DMS 273 treated with DMSO at 0.1 percent for 48 hours (cell line): ENCODE data around the gene PPP1R14D.

Source experiments
- DNase-seq: peaks from one replicate; lab custom pipeline; 2025; lab: John Stamatoyannopoulos, UW

Gene PPP1R14D

DNA sequence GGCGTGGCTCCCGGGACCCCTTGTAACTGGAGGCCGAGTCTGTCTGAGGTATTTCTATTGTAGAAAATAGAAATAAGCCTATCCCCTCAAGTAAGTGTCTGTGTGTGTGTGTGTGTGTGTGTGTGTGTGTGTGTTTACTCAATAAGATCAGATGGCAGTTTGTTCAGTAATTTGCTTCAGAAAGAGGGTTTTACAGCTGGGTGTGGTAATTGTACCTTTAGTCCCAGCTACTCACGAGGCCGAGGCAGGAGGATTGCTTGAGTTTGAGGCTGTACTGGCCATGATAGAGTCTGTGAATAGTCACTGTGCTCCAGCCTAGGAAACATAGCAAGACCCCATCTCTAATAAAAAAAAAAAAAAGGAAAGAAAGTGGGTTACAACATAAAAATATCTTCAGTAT, 24.0 kb upstream of the PPP1R14D start:
- DNase-seq, result no peak

DNA sequence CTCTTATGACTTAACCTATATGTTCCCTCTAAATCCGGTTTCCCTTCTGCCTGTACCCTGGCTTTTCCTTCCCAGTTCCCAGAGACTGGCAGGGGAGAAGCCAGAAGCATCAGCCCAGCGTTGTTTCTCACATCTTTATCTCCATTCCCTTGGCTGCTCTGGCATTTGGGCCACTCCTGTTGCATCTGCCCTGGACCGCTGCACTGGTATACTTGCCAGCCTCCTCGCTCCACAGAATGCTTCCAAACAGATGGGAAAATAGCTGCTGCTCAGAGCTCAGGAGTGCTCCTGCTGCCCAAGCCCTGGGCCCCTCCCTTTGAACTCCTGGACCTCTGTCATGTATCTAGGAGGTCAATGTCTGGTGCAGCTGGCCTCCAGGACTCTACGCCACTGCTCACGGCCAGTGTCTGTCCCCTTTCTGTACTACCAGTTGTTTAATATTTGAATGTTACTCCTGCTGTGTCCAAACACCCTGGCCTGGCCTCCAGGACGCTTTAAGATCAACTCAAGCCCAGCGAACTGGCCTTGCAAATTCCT, 22.1 kb upstream of the PPP1R14D start:
- DNase-seq, result no peak

DNA sequence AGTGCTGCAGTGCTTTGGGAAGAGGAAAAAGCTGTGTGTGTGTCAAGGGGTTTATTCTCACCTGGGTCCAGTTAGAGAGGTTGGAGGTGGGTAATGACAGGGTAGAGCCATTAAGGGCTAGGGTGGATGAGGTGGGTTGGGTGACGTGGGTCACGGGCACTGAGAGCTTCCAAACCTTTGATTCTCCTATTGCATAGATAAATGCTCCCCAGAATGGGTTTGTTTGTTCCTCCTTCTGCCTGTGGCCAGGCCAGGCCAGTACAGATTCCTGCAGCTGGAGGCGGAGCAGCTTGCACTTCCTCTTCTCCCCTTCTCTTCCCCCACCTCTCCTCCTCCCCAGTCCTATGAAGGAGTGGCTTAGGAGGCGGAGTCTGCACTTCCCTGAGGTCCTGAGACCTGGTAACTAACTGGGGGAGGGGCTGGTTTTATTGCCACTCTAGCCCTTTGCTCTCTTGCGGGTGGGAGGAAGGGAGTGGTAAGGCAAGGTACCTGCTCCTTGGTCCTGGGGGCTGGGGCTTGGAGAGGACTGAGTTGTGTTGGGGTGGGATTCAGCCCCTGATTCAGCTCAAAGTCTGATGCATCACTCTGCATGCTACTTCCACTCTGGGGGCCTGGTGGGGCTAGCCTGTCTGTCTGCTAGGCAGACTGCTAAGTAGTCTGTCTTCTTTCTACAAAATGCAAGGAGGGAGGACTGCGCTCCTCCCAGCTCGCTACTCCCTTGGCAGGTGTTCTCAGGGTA, 18.9 kb upstream of the PPP1R14D start:
- no peak for DNase-seq

DNA sequence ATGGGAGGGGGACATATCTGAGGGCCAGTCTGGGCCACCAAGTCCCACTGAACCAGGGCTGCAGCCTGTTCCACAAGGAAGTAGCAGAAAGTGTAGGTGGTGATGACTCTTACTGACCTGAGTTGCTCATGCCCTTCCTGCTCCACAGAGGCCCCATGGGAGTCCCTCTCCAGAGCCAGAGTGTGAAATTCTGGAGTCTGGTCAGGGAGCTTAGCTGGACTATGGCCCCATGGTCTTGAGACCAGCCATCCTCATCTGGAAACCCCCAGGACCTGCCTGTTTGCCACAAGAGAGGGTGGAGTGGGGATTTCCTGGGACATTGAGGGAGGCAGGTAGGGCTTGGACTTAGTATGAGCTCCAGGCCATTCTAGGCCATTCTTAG, 18.3 kb upstream of the PPP1R14D start:
- no peak for DNase-seq

DNA sequence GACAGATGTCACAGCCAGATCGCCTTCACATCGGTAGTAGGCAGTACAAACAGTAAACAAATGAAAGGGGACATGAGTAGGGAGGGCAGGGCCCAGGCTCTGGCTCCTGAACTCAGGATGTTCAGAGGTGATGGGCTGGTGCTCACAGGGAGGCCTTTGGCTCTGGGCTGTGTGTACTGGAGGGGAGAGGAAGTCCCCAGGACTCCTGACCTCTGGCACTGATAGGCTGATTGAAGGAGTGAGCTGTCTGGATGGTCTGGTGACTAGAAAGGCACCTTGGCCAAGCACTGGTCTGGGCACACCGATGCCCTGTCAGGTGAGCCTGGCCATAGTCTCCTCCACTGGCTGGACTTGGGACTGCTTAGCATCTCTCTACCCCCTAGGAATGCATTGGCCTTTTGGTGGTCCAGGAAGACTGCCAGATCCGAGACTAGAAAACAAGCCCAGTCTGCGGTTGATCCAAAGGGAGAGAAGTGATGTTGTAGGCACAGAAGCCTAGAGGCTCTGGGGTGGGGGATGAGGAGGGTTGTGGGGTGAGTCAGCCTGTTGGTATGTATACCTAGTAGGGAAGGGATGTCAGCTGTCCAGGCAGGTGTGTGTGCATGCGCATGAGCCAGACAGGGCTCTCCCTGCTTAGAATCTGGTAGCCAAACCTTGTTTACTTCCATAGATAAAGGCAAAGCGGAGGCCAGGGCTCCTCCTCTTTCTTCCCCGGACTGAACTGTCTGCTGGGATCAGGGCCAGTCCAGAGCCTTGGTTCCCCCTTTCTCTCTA, 17.2 kb upstream of the PPP1R14D start:
- no peak for DNase-seq

DNA sequence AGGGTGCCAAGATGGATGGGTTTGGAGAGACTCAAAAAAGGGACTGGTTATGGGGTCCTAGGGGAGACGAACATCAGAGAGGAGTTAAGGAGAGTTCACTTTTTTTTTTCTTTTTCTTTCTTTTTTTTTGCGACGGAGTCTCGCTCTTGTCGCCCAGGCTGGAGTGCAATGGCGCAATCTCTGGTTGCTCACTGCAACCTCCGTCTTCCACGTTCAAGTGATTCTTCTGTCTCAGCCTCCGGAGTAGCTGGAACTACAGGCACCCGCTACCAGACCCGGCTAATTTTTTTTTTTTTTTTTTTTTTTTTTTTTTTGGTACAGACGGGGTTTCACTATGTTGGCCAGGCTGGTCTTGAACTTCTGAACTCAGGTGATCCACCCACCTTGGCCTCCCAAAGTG, 16.5 kb upstream of the PPP1R14D start:
- DNase-seq, result no peak

DNA sequence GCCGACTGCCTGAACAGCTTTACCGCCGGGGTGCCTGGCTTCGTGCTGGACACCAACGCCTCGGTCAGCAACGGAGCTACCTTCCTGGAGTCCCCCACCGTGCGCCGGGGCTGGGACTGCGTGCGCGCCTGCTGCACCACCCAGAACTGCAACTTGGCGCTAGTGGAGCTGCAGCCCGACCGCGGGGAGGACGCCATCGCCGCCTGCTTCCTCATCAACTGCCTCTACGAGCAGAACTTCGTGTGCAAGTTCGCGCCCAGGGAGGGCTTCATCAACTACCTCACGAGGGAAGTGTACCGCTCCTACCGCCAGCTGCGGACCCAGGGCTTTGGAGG, 16.2 kb upstream of the PPP1R14D start:
- DNase-seq, result no peak

DNA sequence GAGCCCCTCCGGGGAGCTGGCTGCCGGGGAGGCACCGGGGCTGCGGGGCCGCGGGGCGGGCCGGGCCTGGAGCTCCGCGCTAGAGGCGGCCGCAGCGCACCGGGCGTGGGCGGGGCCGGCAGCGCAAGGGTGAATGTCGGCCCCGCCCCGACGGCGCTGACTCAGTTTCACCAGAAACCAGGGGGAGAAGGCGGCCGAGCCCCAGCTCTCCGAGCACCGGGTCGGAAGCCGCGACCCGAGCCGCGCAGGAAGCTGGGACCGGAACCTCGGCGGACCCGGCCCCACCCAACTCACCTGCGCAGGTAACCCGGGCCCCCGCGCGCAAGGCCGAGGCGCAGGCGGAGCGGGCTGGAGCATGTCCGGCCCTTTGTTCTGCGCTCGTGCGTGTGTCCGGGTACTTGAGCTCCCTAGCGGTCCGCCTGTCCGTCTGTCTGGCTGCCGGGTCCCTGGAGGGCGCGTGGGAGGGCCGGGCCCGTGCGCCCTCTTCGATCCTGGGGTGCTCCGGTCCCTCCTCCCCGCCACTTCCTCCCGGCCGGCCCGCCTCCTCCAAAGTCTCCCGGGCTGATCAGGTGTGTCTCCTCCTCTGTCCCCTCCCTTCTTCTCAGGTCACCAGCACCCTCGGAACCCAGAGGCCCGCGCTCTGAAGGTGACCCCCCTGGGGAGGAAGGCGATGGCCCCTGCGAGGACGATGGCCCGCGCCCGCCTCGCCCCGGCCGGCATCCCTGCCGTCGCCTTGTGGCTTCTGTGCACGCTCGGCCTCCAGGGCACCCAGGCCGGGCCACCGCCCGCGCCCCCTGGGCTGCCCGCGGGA, 15.6 kb upstream of the PPP1R14D start, which contains the start of gene SPINT1:
Gene SPINT1, plus strand, starts transcription at position 164 of the 811 bp plus-strand sequence. Its CDS starts 507 bp downstream, at position 671.
- DNase-seq, result no peak

DNA sequence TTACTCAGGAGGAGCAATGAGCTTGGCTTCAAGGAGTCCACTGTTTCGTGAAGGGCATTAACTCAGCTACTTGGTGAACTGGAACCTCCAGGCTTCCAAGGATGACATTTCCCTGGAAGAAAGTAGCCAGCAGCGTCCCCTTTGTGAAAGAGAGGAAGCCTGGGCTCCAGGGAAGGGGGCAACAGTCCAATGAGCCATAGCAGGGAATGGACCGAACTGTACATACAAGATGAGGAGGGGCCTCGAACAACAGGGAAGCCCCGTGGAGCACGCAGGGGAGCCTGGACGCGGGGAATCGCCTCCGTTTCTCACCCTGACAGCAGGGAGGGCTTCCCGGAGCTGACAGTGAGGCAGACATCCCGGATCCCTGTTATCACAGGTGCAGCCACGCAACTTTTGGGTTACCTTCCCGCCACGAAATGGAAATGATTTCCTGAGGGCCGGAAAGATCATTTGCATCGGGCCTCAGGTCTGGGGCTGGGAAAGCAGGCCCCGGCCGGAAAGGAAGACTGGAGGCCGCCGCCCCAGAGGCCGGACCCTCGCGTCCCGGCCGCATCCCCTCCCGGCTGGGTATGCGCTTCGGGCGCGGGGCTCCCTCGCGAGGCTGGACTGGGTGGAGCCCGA, 14.9 kb upstream of the PPP1R14D start:
- DNase-seq, result no peak

DNA sequence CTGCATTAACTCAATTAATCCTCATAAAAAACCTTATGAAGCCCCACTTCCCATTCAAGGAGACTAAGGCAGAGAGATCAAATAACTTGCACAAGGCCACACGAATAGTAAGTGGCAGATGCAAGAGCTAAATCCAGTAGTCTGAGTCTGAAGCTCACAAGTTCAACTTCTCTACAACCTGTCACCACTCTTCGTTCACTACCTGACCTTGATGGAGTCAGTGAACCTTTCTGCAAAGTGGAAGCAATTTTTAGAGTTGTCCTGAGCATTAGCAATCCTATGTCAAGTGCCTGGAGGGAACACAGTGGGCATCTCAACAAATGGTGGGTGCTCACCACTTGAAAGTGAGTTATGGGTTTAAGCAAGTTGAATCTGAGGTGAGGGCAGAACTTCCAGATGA, 13.2 kb upstream of the PPP1R14D start:
- no peak for DNase-seq

DNA sequence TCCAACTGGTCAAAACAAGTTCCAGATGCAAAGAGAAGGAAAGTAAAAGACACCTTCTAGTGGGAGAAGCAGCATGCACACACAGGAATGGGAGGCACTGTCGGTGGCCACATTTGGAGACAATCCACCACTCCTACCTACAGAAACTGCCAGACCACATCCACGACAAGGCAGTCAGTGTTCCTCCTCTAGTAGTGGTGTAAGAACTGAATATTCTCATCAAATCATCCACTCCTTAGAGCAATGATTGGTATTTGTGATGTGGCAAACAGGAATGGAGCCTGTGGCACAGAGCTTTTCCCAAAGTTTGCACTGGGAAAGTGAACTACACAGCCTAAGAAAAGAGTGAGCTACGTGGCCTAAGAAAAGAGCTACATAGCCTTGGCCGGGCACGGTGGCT, 10.2 kb upstream of the PPP1R14D start:
- DNase-seq, result no peak

DNA sequence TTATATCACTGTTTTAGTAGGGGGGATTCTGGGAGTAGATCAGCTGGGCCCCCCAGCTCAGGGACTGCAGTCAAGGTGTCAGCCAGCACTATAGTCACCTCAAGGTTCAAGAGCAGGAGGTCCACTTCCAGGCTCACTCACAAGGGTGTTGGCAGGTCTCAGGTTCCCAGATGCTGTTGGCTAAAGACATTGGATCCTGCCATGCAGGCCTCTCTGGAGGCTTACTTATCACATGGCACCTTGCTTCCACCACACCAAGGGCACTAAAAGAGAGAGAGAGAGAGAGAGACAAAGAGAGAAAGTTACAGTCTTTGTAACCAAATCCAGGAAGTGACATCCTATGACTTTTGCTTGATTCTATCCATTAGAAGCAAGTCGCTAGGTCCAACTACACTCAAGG, 7.5 kb upstream of the PPP1R14D start:
- DNase-seq, result no peak

DNA sequence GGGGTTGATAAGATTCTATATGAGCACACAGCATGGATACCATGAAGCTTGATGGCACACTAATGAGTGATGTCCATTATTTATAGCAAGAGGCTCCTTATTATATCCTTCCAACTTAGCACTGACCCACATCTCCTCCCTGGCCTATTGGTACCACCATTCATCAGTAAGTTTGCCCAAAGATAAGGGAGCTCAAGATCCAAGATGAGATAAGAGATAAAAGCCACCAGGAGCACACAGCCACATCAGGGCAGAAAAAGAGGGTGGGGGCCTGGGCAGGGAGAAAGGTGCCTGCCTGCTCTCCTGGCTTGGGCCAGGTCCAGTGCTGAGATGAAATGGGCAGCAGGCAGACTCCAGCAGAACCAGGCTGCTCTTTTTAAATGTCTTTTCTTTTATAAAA, 4.4 kb upstream of the PPP1R14D start:
- DNase-seq, result no peak

DNA sequence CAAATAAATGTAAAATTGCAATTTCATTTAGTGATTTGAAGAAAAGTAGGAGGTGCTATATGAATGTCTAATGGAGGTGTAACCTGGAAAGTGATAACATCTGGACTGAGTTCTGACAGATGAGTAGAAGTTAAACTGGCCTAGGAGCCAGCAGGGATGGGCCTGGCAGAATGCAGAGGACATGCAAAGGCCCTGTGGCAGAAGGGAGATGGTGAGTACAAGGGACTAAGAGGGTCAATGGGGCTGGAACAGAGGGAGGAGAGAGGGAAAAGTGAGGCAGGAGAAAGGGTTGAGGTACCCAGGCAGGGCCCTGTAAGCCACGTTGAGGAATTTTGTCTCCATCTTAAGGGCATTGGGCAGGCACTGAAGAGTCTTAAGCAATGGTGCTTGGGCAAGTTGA, 3.4 kb upstream of the PPP1R14D start:
- DNase-seq, result no peak

DNA sequence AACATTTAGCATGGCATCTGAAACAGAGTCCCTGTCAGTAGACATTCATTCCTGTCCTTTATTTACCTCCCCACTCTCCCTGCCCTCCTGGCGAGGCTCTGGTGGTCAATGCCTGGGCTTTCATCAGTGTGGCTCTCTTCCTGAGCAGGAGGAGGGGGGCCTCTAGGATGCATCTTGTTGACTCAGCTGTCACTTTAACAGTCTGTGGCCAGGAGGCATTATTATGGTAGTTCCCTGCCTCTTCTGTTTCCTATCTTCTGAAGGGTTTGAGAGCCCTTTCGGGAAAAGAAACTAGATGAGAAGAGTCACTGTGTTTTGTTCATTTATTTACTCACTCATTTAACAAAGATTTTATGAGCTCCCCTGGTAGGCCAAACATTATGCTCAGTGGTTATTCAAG, 2.4 kb upstream of the PPP1R14D start:
- DNase-seq, result no peak

DNA sequence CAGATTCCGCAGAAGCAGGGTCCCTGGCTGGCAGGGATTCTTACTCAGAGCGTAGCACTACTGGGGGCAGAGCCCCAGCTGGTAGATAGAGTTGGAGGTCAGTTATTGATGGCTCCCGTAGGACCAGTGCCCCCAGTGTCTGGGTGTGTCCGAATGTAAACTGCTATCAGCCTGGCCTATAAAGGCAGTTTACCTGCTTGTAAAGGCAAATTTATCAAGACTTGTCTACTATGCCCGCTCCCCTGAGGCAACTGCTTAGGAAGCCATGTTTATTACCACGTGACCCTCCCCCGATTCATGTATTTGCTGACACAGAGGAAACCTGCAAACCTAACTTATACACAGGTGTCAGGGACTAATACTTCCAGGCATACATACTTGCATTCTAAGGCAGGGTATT, 607 bp upstream of the PPP1R14D start:
- DNase-seq, result no peak

DNA sequence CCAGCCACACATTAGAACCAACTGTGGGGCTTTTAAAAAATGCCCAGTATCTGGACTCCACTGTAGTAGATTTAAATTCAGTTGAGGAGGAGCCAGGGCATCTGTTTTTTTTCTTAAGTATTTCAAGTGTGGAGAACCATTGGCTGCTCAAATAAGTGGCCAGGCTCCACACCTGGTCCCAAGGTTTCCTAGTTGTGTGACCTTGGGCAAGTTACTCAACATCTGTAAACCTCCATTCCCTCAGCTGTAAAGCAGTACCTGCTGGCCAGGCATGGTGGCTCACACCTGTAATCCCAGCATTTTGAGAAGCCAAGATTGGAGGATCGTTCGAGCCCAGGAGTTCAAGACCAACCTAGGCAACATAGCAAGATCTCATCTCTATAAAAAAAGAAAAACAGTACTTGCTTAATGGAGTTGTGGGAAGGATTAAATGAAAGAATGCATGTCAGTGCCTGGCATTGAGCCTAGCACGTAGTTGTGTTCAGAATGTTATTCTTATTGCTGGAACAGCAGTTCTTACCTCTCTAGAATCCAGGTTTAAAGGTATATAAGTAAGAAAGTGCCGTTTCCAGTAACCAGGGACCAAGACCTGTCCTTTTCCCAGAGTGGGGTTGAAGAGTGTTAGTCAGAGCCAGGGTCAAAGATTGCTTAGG, 2.0 kb downstream of the PPP1R14D start:
- DNase-seq, result no peak

DNA sequence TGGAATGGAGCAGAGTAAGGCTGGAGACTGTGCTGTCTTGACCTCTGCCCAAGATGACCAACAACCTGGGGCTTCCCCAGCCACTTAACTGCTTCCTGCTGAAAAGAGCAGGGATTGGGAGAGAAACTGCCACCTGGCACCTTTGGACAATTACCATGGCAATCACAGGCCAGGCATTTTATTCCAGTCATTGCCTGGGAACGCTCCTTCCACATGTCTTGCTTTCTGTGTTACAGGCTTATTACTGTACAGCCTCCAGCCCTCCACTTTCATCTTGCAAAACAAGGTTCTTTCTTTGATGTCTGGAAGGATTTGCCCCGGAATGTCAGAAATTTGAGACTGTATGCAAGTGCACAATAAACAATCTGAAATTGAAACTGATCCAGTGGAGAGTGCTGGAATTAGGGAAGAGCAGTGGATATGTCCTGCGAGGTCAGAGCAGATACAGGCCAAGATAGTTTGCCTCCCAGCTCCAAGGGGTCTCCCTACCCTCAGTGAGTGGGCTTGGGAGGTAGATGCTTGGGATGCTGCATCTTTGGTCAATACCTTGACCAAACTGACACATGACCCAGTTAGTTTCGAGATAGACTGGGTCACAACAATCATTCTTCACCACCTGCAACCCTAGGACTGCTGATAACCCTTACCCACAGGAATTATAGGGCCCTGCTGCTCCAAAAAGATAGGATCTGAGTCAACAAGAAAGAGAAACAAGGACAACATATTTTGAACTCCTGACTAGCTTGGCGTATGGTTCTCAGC, 2.7 kb downstream of the PPP1R14D start:
- no peak for DNase-seq

DNA sequence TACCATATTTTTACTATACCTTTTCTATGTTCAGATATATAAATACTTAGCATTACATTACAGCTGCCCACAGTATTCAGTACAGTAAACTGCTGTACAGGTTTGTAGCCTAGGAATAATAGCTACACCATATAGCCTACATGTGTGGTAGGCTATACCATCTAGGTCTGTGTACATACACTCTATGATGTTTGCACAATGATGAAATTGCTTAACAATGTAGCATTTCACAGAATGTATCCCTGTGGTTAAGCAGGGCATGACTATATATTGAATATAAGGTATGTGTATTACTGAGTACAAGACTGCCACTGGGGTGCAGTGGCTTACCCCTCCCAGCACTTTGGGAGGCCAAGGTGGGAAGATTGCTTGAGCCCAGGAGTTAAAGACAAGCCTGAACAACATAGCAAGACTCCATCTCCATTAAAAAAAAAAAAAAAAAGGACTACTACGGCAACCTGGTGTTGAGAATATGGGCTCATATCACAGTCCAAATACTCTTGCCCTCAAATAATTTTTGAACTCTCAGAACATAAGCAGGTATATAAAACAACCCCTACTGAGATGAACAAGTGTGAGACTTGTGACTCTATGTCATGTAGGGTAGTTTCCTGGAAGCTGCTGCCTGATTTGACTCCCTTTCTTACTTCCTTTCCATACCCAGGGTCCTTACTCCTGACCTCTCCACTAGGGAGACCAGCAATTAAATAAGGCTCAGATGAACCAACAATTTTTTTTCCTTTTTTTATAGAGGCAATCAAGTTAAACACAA, 4.8 kb downstream of the PPP1R14D start:
- DNase-seq, result no peak

DNA sequence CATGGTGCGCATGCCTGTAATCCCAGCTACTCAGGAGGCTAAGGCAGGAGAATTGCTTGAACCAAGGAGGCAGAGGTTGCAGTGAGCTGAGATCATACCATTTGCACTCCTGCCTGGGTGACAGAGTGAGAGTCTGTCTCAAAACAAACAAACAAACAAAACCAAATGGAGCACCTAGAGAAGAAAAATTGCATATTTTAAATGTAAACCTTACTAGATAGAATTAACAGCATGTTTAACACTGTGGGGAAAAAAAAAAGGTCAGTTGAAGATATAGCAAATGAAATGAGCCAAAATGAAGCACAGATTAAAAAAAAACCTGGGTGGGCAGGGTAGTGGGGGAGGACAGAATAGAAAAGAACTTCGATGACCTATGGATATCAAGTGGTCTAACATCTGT, 7.3 kb downstream of the PPP1R14D start:
- no peak for DNase-seq
